Right ventricle myocardium superior (tissue), 1 donor: ENCODE measurements around the gene SP3. TPM values are rescaled to one million over a fixed set of nuclear protein-coding genes. Genes with fewer than 3 reads are reported as not detected.

Experiments
- ATAC-seq: fragments of 200-7000 bp; cut with Tn5 transposase; one replicate; pipeline ENCODE4 v1.9.1; 2020; ENCODE audit warnings: mild to moderate bottlenecking; ENCODE audit not compliant: poor library complexity
- DNase-seq: peaks from one replicate; pipeline ENCODE4 v3.0.0-alpha.2; 2020
- intact Hi-C: fragments of 100-400 bp; cut with DNase I; formaldehyde crosslinking; loops from one replicate; pipeline ENCODE4 v1.11.2; 2022
- total RNA-seq: library from RNA; stranded (reverse); fragmentation: NEBNext Ultra II Directional; extraction: Animal tissue kit (Norgen Biotek cat#: 25700); gene quantifications from one replicate; pipeline ENCODE4 v1.2.1, GENCODE V29; 2021
- donor health status: DM: no; HTN: yes; CAD: no; lungs with severe emphysema.

SP3 gene
- total RNA-seq, 1 donor from 2014 or later: 35.3 TPM

- DNase-seq: no peak
- ATAC-seq: peak; percentile 82
- intact Hi-C loops: no loop called here
These were observed 14.7 kb upstream of the SP3 start for GRCh38 chr2:173979751-173980351.

- intact Hi-C loops: no loop called here
- ATAC-seq: no peak
- no peak for DNase-seq
These were observed 13.3 kb upstream of the SP3 start for GRCh38 chr2:173978447-173978846.

GRCh38 chr2:173972636-173973035 lies 7.5 kb upstream of the SP3 start:
- DNase-seq (no peak), ATAC-seq (no peak)
- intact Hi-C loops: no loop called here

- no peak for DNase-seq
- ATAC-seq: no peak
- intact Hi-C loops: no loop called here
These were observed 7.0 kb upstream of the SP3 start for GRCh38 chr2:173972165-173972564.

- intact Hi-C loops: no loop called here
- ATAC-seq: no peak
- no peak for DNase-seq
These were observed 5.3 kb upstream of the SP3 start for GRCh38 chr2:173970516-173970924.

- ATAC-seq (no peak), DNase-seq (no peak)
- intact Hi-C loops: no loop called here
These were observed 4.7 kb upstream of the SP3 start for GRCh38 chr2:173969886-173970285.

GRCh38 chr2:173968551-173968950 lies 3.4 kb upstream of the SP3 start:
- no peak for DNase-seq
- intact Hi-C loops: no loop called here
- no peak for ATAC-seq

- DNase-seq: no peak
- ATAC-seq: no peak
- intact Hi-C loops: no loop called here
These were observed 1.3 kb upstream of the SP3 start for GRCh38 chr2:173966274-173967098.

- intact Hi-C loops: no loop called here
- ATAC-seq (peak; percentile 84), DNase-seq (peak; percentile 94)
These were observed 405 bp downstream of the SP3 start for GRCh38 chr2:173964565-173965371.

- peak; percentile 94 for DNase-seq
- intact Hi-C loops: no loop called here
- ATAC-seq: peak; percentile 67
These were observed 1.2 kb downstream of the SP3 start for GRCh38 chr2:173963817-173964564.

GRCh38 chr2:173963323-173963816 lies 1.8 kb downstream of the SP3 start:
- intact Hi-C loops: no loop called here
- DNase-seq: no peak
- ATAC-seq: no peak

- DNase-seq (no peak), ATAC-seq (no peak)
- intact Hi-C loops: no loop called here
These were observed 2.5 kb downstream of the SP3 start for GRCh38 chr2:173962583-173963110.

GRCh38 chr2:173962031-173962430 lies 3.1 kb downstream of the SP3 start:
- DNase-seq: no peak
- ATAC-seq: no peak
- intact Hi-C loops: no loop called here

- DNase-seq (no peak), ATAC-seq (no peak)
- intact Hi-C loops: no loop called here
These were observed 3.8 kb downstream of the SP3 start for GRCh38 chr2:173961346-173961705.

GRCh38 chr2:173959909-173960308 lies 5.3 kb downstream of the SP3 start:
- no peak for ATAC-seq
- intact Hi-C loops: no loop called here

GRCh38 chr2:173959358-173959884 lies 5.8 kb downstream of the SP3 start:
- ATAC-seq: no peak
- intact Hi-C loops: no loop called here
- DNase-seq: no peak

More at GRCh38 chr2:173959909-173960308, 5.3 kb downstream of the SP3 start:
- DNase-seq: no peak

- ATAC-seq (no peak), DNase-seq (no peak)
- intact Hi-C loops: no loop called here
These were observed 6.9 kb downstream of the SP3 start for GRCh38 chr2:173958198-173958846.

- ATAC-seq (no peak), DNase-seq (no peak)
- intact Hi-C loops: no loop called here
These were observed 7.7 kb downstream of the SP3 start for GRCh38 chr2:173957517-173957916.
